HCT116 (cell line): ENCODE results near the gene ARRB2. TPM values are rescaled to one million over a fixed set of nuclear protein-coding genes. Genes with fewer than 3 reads are reported as not detected.

Experiments used
- ATAC-seq: fragments of 200-7000 bp; cut with Tn5 transposase; 2 replicates; pipeline ENCODE4 v1.9.1; 2020; ENCODE audit warnings: mild to moderate bottlenecking, moderate library complexity
- BruUV-seq: library from RNA; stranded (reverse); fragments of 400-500 nt; replicated peaks from 2 replicates; lab custom pipeline; 2021; lab: Mats Ljungman, UMichigan
- CTCF ChIA-PET: fragments of 300-600 bp; sonication (Branson Sonifier 250); formaldehyde crosslinking; loops from one replicate; lab custom pipeline; 2021; ENCODE audit warnings: antibody characterized with exemption; lab: Charles Lee
- POLR2A ChIA-PET: fragments of 300-600, 350-600 bp; sonication (Branson Sonifier 250); formaldehyde crosslinking; loops from one replicate; lab custom pipeline; 2021; ENCODE audit warnings: antibody characterized with exemption; lab: Charles Lee
- RAD21 ChIA-PET, 2 experiments: fragments of 300-600 bp; sonication (Branson Sonifier 250); formaldehyde crosslinking; loops; one replicate each; lab custom pipeline; 2023; ENCODE audit warnings: low total read pairs in 2 of 2; ENCODE audit not compliant: uncharacterized antibody in 2 of 2, unreplicated experiment in 2 of 2, low non-redundant PET in 1 of 2; lab: Charles Lee
- DNase-seq: peaks from one replicate; pipeline ENCODE4 v3.0.0-alpha.2; 2010; ENCODE audit warnings: low read depth, low spot score
- H2AFZ ChIP-seq: fragments of 200-600 bp; shearing (Covaris generic), sonication (generic); 2 replicates; pipeline ENCODE4 v1.6.1; 2017; ENCODE audit warnings: low read depth, mixed run types, mixed read lengths, antibody characterized with exemption, low read length; ENCODE audit not compliant: poor library complexity, severe bottlenecking
- H3K27ac ChIP-seq: 2 replicates; pipeline ENCODE4 v1.5.1; 2012; ENCODE audit warnings: low read depth, low read length
- H3K27me3 ChIP-seq: fragments of 200-600 bp; sonication (generic); 2 replicates; pipeline ENCODE4 v1.6.1; 2016; ENCODE audit warnings: mixed run types, low read length, mixed read lengths; ENCODE audit not compliant: insufficient read depth
- H3K36me3 ChIP-seq, 2 experiments: fragments of 200-500 bp in 1 of 2; fragments of 200-600 bp in 1 of 2; sonication (Bioruptor generic) in 1 of 2; sonication (generic) in 1 of 2; 2 replicates each; pipeline versions ENCODE4 v1.5.1 to v1.6.1; 2014 to 2016; ENCODE audit warnings: low read length in 2 of 2, inconsistent platforms in 1 of 2, mixed read lengths in 1 of 2, mixed run types in 1 of 2; ENCODE audit not compliant: insufficient read depth in 2 of 2, control insufficient read depth in 1 of 2
- H3K4me1 ChIP-seq, 2 experiments: fragments of 200-600 bp in 1 of 2; sonication (generic) in 1 of 2; 2 replicates each; pipeline versions ENCODE4 v1.5.1 to v1.6.1; 2012 to 2017; ENCODE audit warnings: low read length in 2 of 2, inconsistent platforms in 1 of 2, mild to moderate bottlenecking in 1 of 2, mixed read lengths in 1 of 2, mixed run types in 1 of 2, moderate library complexity in 1 of 2; ENCODE audit not compliant: insufficient read depth in 2 of 2, control insufficient read depth in 1 of 2
- H3K4me2 ChIP-seq: fragments of 200-600 bp; sonication (generic); 2 replicates; pipeline ENCODE4 v1.6.1; 2017; ENCODE audit warnings: mixed run types, low read length, mixed read lengths
- H3K4me3 ChIP-seq, 2 experiments: fragments of 200-600 bp in 1 of 2; sonication (generic) in 1 of 2; replicated peaks in 1 of 2; 2 replicates each; pipeline ENCODE4 v1.5.1; 2011 to 2016; ENCODE audit warnings: low read length in 2 of 2, control low read depth in 1 of 2, low read depth in 1 of 2, mild to moderate bottlenecking in 1 of 2, mixed read lengths in 1 of 2, mixed run types in 1 of 2
- H3K79me2 ChIP-seq: fragments of 200-600 bp; sonication (generic); 2 replicates; pipeline ENCODE4 v1.6.1; 2017; ENCODE audit warnings: mild to moderate bottlenecking, mixed run types, low read length, moderate library complexity, mixed read lengths; ENCODE audit not compliant: insufficient read depth
- H3K9ac ChIP-seq: fragments of 200-600 bp; sonication (generic); 2 replicates; pipeline ENCODE4 v1.6.1; 2016; ENCODE audit warnings: low read length, mixed read lengths
- H3K9me2 ChIP-seq: fragments of 200-600 bp; sonication (generic), shearing (Covaris generic); 2 replicates; pipeline ENCODE4 v1.6.1; 2017; ENCODE audit warnings: mixed run types, mild to moderate bottlenecking, moderate library complexity; ENCODE audit not compliant: insufficient read depth
- H3K9me3 ChIP-seq, 2 experiments: fragments of 200-500 bp in 1 of 2; fragments of 200-600 bp in 1 of 2; sonication (Bioruptor generic) in 1 of 2; sonication (generic) in 1 of 2; 2 replicates each; pipeline ENCODE4 v1.6.1; 2014 to 2017; ENCODE audit warnings: low read length in 2 of 2, mixed read lengths in 2 of 2, inconsistent platforms in 1 of 2, low read depth in 1 of 2, mild to moderate bottlenecking in 1 of 2, mixed run types in 1 of 2, moderate library complexity in 1 of 2; ENCODE audit not compliant: control insufficient read depth in 1 of 2, insufficient read depth in 1 of 2
- H4K20me1 ChIP-seq: fragments of 200-600 bp; sonication (generic), shearing (Covaris generic); 2 replicates; pipeline ENCODE4 v1.6.1; 2017; ENCODE audit warnings: mixed run types, mild to moderate bottlenecking, moderate library complexity; ENCODE audit not compliant: insufficient read depth
- ATF3 ChIP-seq: IDR thresholded peaks from 2 replicates; pipeline ENCODE4 v1.6.1; 2012
- CBX3 ChIP-seq: IDR thresholded peaks from 2 replicates; pipeline ENCODE4 v1.6.1; 2012; ENCODE audit warnings: low read depth
- EZH2phosphoT487 ChIP-seq: fragments of 200-600 bp; IDR thresholded peaks from 2 replicates; pipeline ENCODE4 v1.6.1; 2018; ENCODE audit warnings: antibody characterized with exemption, borderline replicate concordance
- FOSL1 ChIP-seq: IDR thresholded peaks from 2 replicates; pipeline ENCODE4 v1.6.1; 2012; ENCODE audit warnings: low read depth
- POLR2AphosphoS5 ChIP-seq: IDR thresholded peaks from 2 replicates; pipeline ENCODE4 v1.6.1; 2011; ENCODE audit warnings: mild to moderate bottlenecking, low read depth, low read length, moderate library complexity
- SP1 ChIP-seq: IDR thresholded peaks from 2 replicates; pipeline ENCODE4 v1.6.1; 2012; ENCODE audit warnings: low read depth
- SRF ChIP-seq: IDR thresholded peaks from 2 replicates; pipeline ENCODE4 v1.6.1; 2012; ENCODE audit warnings: low read depth
- YY1 ChIP-seq: IDR thresholded peaks from 2 replicates; pipeline ENCODE4 v1.6.1; 2011; ENCODE audit warnings: low read length, low read depth, moderate library complexity, mild to moderate bottlenecking; ENCODE audit not compliant: insufficient replicate concordance; ENCODE audit errors: extremely low read depth
- ZBTB33 ChIP-seq: IDR thresholded peaks from 2 replicates; pipeline ENCODE4 v1.6.1; 2011; ENCODE audit warnings: mild to moderate bottlenecking, low read length, moderate library complexity; ENCODE audit not compliant: insufficient replicate concordance; ENCODE audit errors: extremely low read depth
- ZFX ChIP-seq: fragments of 450-650 bp; IDR thresholded peaks from 2 replicates; pipeline ENCODE4 v1.6.1; 2017
- ZNF274 ChIP-seq: fragments of 200-500 bp; sonication (Bioruptor generic); IDR thresholded peaks from 2 replicates; pipeline ENCODE4 v1.6.1; 2014; ENCODE audit warnings: mild to moderate bottlenecking, low read depth, low read length, inconsistent platforms
- intact Hi-C: fragments of 100-400 bp; cut with micrococcal nuclease; formaldehyde crosslinking; loops from 2 replicates; pipeline ENCODE4 v1.10.0; 2022
- total RNA-seq: library from RNA; stranded (reverse); gene quantifications from one replicate; pipeline ENCODE4 v1.2.1, GENCODE V29; 2021; ENCODE audit not compliant: unreplicated experiment

Gene ARRB2
- total RNA-seq, 1 experiment from 2014 or later = 70.8 TPM

GRCh38 chr17:4672751-4673150 lies 37.7 kb upstream of the ARRB2 start:
- no peaks in the 10 kb centered on the region for H3K27me3 ChIP-seq
- peaks cover 47 to 52% of the 10 kb centered on the region in 2 experiments; a peak in 3 of 4 replicates for H3K36me3 ChIP-seq
- no peaks in the 10 kb centered on the region for H3K9me3 ChIP-seq
- POLR2A ChIA-PET = no interaction called here
- no peak overlapping the region for H3K4me2 ChIP-seq
- H3K9ac ChIP-seq = no peak overlapping the region
- no peak for ATAC-seq
- no peaks in the 10 kb centered on the region for H3K9me2 ChIP-seq
- intact Hi-C loops = no loop called here
- TF ChIP-seq ZFX = no peak
- no peak for TF ChIP-seq CBX3
- no peak overlapping the region for H3K4me3 ChIP-seq
- CTCF ChIA-PET = no interaction called here
- H3K79me2 ChIP-seq = no peaks in the 10 kb centered on the region
- H3K4me1 ChIP-seq = no peaks in the 10 kb centered on the region
- RAD21 ChIA-PET = no interaction called here
- no peak for DNase-seq
- H3K27ac ChIP-seq = no peak overlapping the region
- H2AFZ ChIP-seq = no peak overlapping the region
- no peaks in the 10 kb centered on the region; the same call in 1 of the 2 replicates for H4K20me1 ChIP-seq
- BruUV-seq = no TSS peak

- no peak overlapping the region for H3K9ac ChIP-seq
- no peak overlapping the region for H3K4me3 ChIP-seq
- H3K79me2 ChIP-seq = no peaks in the 10 kb centered on the region
- H3K36me3 ChIP-seq = peaks cover 47 to 52% of the 10 kb centered on the region in 2 experiments; a peak in 3 of 4 replicates
- H3K27me3 ChIP-seq = no peaks in the 10 kb centered on the region
- no TSS peak for BruUV-seq
- H3K9me3 ChIP-seq = no peaks in the 10 kb centered on the region
- ChIA-PET RAD21 (no interaction called here), POLR2A (no interaction called here), CTCF (no interaction called here)
- no peak overlapping the region for H3K27ac ChIP-seq
- peaks cover 0 to 2% of the 10 kb centered on the region in 2 experiments; a peak in 2 of 4 replicates for H3K4me1 ChIP-seq
- no peaks in the 10 kb centered on the region; the same call in 1 of the 2 replicates for H4K20me1 ChIP-seq
- ATAC-seq = no peak
- intact Hi-C loops = no loop called here
- no peak overlapping the region for H2AFZ ChIP-seq
- TF ChIP-seq ZBTB33 (no peak), ZNF274 (no peak), ATF3 (no peak), FOSL1 (no peak), SP1 (no peak), ZFX (no peak), EZH2phosphoT487 (no peak), YY1 (no peak), POLR2AphosphoS5 (no peak), SRF (no peak)
- TF ChIP-seq, all 23 proteins: peak for 0
- no peak for DNase-seq
- Histone ChIP-seq H3K4me2 (no peak overlapping the region), H3K9me2 (no peaks in the 10 kb centered on the region)
These were observed 37.3 kb upstream of the ARRB2 start for GRCh38 chr17:4673169-4673568.
